OCI-LY7 (cell line): Measurements from ENCODE around the gene DNAH14.

Experiments
- EZH2phosphoT487 ChIP-seq: fragments of 200-600 bp; sonication (generic); IDR thresholded peaks from 2 replicates; pipeline ENCODE4 v1.6.1; 2018; ENCODE audit warnings: low read depth, borderline replicate concordance, mild to moderate bottlenecking, mixed run types, antibody characterized with exemption, low read length, moderate library complexity, mixed read lengths
- TF ChIP-seq, protein P1 (sequence below): fragments of 200-600 bp; sonication (generic); conservative IDR thresholded peaks from 2 replicates; pipeline ENCODE4 v1.5.1; 2014; ENCODE audit warnings: mild to moderate bottlenecking, antibody characterized with exemption, low read length, moderate library complexity, mixed read lengths

DNA sequence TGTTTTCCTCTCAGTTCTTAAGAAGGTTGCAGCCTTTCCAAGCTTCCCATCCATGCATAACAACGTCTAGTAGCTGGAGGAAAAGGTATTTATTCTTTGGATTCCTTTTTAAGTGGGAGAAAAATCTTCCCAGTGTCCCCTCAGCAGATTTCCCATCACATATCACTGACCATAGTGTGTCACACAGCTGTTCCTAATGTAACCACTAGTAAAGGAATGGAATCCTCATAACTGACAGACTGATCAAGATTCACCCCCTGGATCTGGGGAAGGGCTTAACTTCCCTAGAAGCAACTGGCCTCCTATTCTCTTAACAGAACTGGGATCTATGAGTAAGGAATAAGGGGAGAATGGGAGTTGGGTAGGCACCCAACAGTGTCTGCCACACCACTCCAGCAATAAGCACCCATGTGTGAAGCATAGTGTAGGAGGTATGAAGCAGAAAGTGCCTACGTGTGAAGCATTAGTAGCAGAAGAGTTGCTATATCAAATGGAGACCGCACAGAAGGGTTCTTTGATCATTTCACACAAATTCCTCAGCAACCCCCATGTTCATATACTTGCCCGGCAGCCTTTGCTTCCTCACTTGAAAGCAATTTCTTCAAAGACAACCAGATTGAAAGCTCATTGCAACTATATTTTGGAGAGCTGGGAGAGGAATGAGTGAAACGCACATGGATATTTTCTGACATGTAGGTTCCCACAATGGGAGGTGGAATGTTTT, 28.2 kb upstream of the DNAH14 start:
- TF ChIP-seq, protein P1, sequence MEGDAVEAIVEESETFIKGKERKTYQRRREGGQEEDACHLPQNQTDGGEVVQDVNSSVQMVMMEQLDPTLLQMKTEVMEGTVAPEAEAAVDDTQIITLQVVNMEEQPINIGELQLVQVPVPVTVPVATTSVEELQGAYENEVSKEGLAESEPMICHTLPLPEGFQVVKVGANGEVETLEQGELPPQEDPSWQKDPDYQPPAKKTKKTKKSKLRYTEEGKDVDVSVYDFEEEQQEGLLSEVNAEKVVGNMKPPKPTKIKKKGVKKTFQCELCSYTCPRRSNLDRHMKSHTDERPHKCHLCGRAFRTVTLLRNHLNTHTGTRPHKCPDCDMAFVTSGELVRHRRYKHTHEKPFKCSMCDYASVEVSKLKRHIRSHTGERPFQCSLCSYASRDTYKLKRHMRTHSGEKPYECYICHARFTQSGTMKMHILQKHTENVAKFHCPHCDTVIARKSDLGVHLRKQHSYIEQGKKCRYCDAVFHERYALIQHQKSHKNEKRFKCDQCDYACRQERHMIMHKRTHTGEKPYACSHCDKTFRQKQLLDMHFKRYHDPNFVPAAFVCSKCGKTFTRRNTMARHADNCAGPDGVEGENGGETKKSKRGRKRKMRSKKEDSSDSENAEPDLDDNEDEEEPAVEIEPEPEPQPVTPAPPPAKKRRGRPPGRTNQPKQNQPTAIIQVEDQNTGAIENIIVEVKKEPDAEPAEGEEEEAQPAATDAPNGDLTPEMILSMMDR = no peak
- TF ChIP-seq EZH2phosphoT487 = no peak
